ENCODE results near the gene COG2.
"Not testable (repeated sequence)": the region's sequence is repeated elsewhere in the genome, so short reads cannot be mapped to it uniquely, and the experiment has no call there.

Gene COG2, protein sequence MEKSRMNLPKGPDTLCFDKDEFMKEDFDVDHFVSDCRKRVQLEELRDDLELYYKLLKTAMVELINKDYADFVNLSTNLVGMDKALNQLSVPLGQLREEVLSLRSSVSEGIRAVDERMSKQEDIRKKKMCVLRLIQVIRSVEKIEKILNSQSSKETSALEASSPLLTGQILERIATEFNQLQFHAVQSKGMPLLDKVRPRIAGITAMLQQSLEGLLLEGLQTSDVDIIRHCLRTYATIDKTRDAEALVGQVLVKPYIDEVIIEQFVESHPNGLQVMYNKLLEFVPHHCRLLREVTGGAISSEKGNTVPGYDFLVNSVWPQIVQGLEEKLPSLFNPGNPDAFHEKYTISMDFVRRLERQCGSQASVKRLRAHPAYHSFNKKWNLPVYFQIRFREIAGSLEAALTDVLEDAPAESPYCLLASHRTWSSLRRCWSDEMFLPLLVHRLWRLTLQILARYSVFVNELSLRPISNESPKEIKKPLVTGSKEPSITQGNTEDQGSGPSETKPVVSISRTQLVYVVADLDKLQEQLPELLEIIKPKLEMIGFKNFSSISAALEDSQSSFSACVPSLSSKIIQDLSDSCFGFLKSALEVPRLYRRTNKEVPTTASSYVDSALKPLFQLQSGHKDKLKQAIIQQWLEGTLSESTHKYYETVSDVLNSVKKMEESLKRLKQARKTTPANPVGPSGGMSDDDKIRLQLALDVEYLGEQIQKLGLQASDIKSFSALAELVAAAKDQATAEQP

DNA sequence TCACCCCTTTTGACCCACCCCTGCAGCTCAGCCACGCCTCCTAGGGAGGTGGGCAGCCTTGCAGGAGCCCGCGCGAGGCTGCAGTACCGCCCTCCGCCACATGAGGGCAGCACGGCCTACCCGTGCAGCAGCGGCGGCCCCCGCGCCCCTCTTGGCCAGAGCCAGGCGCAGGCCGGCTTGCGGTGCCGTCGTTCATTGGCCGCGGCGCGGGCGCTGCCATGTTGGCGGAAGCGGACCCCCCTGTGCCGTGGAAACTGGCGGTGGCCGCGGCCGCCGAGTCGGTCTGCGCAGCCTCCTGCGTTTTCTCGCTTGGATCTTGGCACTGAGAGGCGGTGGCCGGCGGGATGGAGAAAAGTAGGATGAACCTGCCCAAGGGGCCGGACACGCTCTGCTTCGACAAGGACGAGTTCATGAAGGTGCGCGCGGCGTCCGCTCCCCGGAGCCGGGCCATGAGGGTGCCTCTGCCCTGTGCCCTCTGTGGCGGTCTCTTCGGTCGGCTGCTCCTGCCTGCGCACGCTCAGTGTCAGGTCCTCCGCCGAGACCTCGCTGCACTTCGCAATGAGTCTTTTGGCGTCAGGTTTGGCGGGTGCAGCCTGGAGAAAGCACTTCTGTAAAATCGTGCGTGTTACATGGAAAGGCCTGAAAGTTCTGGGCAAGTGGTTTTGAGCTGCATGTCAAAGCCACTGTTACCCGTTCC, at the start of gene COG2:
TSS of gene COG2 (plus strand) at position 219 of the 697 bp plus-strand sequence. CDS start at position 345, 126 bp downstream.
- Mint-ChIP-seq H3K9me3 (no peaks in the 10 kb centered on the region), H3K36me3 (ENCODE audit: insufficient read depth) (peaks cover 17% of the 10 kb centered on the region), H3K4me1 (peaks cover 39% of the 10 kb centered on the region), H3K27ac (ENCODE audit: low read depth) (peak within 1 kb of the TSS; percentile 94), H3K27me3 (peaks cover 22% of the 10 kb centered on the region), H3K4me3 (peak within 1 kb of the TSS; percentile 96)
- DNase-seq (ENCODE audit: low spot score in 2 of 2) (peak; percentile 90 to 99), ATAC-seq (replicated peaks; ENCODE audit: extremely low read depth, poor library complexity, severe bottlenecking) (peak; percentile 92)

DNA sequence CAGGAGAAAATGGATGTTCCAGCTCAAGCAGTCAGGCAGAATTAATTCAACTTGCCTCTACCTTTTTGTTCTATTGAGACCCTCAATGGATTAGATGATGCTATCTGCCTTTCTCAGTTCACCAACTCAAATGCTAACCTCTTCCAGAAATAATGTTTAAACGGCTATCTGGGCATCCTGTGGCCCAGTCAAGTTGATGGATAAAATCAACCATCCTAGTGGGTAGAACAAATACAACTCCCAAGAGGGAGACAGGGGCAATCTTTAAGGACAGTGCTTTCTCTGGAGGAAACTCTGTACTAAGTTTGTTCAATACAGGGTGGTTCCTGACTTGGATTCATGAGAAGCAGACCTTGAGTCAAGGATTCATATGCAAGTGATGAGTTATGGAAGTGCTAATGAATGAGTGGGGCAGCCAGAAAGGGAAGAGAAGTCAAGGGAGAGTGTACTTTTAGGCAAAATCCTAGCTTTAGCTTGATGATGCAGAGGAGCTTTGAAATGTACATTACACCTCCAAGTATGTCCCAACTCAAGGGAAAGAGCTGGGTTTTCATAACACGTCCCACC, 49.4 kb upstream of the COG2 start:
- DNase-seq (ENCODE audit: low spot score in 2 of 2) (no peak), ATAC-seq (replicated peaks; ENCODE audit: extremely low read depth, poor library complexity, severe bottlenecking) (no peak)
- Mint-ChIP-seq H3K4me3 (no peak overlapping the region), H3K27me3 (peaks cover 60% of the 10 kb centered on the region), H3K27ac (ENCODE audit: low read depth) (no peak overlapping the region), H3K36me3 (ENCODE audit: insufficient read depth) (no peaks in the 10 kb centered on the region), H3K9me3 (no peaks in the 10 kb centered on the region), H3K4me1 (no peaks in the 10 kb centered on the region)

DNA sequence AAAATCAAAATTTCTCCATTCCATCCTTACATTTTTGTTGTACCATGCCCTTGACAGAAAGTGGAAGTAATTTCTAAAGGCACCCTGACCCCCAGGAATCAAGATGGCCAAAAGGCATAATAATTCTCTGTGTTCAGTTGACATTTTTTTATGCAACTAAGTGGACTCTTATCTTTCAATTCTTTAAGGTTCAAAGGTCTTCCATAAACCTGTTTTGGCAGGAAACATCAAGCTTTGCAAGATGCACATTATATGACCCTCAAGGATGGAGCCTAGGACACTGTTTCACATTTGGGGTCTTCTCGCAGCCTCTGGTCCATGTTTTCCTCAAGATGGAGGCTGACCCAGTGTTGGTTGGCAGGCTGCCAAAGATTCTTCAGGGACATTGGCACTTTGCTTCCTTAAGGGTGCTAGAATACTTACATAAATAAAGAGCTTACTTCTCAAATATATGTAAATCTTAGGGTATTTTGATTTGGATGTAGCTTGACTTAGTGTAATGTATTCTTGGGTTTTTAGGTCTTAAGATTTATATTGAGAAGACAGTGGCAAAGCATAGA, 48.0 kb upstream of the COG2 start:
- H3K4me3 Mint-ChIP-seq, result no peak overlapping the region
- no peaks in the 10 kb centered on the region for H3K9me3 Mint-ChIP-seq
- no peak for DNase-seq (ENCODE audit: low spot score in 2 of 2)
- no peaks in the 10 kb centered on the region for H3K36me3 Mint-ChIP-seq (ENCODE audit: insufficient read depth)
- ATAC-seq (replicated peaks; ENCODE audit: extremely low read depth, poor library complexity, severe bottlenecking), result no peak
- no peaks in the 10 kb centered on the region for H3K4me1 Mint-ChIP-seq
- peaks cover 63% of the 10 kb centered on the region for H3K27me3 Mint-ChIP-seq
- no peak overlapping the region for H3K27ac Mint-ChIP-seq (ENCODE audit: low read depth)

DNA sequence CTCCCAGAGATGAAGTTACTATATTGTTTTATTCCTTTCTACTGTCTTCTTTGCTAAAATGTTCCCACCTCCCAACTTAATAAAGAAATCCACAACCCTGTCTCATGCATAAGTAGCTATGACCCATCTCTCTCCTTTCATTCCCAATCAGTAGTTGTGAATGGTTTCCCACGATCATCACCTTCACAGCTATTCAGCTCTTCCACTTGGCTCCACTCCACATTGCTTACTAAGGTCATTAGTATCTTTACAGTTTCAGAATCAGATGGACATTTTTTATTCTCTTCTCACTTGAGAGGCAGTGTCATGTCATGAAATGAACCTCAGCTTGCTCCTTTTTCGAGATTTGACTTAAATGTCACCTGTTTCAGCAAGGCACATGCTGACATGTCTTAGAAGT, 47.1 kb upstream of the COG2 start:
- no peak for DNase-seq (ENCODE audit: low spot score in 2 of 2)
- ATAC-seq (replicated peaks; ENCODE audit: extremely low read depth, poor library complexity, severe bottlenecking), result no peak
- Mint-ChIP-seq H3K27me3 (peaks cover 59% of the 10 kb centered on the region), H3K9me3 (no peaks in the 10 kb centered on the region), H3K4me3 (no peak overlapping the region), H3K36me3 (ENCODE audit: insufficient read depth) (no peaks in the 10 kb centered on the region), H3K4me1 (no peaks in the 10 kb centered on the region), H3K27ac (ENCODE audit: low read depth) (no peak overlapping the region)

DNA sequence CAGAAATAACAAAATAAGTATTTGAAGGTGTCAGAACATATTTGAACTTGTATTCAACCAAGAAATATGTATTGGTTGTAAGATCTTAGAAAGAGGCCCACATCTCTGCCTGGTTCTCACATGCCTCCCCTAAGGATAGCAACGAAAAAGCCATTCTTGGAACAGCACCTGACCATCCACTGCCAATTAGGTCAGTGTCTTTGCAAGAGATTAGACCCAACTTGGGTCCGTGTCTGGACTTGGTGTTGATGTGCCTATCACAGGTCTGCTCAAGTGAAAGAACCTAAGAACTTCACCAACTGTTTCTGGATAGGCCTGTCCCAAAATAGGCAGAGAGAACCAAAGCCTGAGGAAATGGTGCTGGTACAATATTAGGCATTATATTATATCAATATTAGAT, 46.0 kb upstream of the COG2 start:
- Mint-ChIP-seq H3K36me3 (ENCODE audit: insufficient read depth) (no peaks in the 10 kb centered on the region), H3K27me3 (peaks cover 58% of the 10 kb centered on the region), H3K4me1 (no peaks in the 10 kb centered on the region), H3K9me3 (no peaks in the 10 kb centered on the region), H3K4me3 (no peak overlapping the region), H3K27ac (ENCODE audit: low read depth) (no peak overlapping the region)
- no peak for ATAC-seq (replicated peaks; ENCODE audit: extremely low read depth, poor library complexity, severe bottlenecking)
- no peak for DNase-seq (ENCODE audit: low spot score in 2 of 2)

DNA sequence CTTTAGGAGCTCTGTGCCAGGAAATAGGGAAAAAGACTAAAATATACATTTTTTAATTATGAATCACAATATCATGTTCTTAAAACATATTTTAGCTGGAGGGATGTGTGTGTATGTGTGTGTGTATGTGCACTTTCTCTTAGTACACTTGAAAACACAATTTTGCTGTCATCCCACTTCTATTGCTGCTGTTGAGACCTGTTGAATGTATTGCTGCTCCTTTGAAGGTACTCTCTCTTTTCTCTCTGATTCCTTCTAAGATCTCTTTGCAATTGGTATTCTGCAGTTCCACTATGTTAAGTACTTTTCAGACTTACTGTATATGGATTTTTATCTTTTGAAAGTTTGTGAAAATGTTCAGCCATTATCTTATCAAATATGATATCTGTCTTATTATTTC, 43.5 kb upstream of the COG2 start:
- H3K36me3 Mint-ChIP-seq (ENCODE audit: insufficient read depth), result no peaks in the 10 kb centered on the region
- DNase-seq (ENCODE audit: low spot score in 2 of 2) (no peak), ATAC-seq (replicated peaks; ENCODE audit: extremely low read depth, poor library complexity, severe bottlenecking) (no peak)
- no peak overlapping the region for H3K27ac Mint-ChIP-seq (ENCODE audit: low read depth)
- H3K27me3 Mint-ChIP-seq, result peaks cover 54% of the 10 kb centered on the region
- no peak overlapping the region for H3K4me3 Mint-ChIP-seq
- no peaks in the 10 kb centered on the region for H3K4me1 Mint-ChIP-seq
- no peaks in the 10 kb centered on the region for H3K9me3 Mint-ChIP-seq

DNA sequence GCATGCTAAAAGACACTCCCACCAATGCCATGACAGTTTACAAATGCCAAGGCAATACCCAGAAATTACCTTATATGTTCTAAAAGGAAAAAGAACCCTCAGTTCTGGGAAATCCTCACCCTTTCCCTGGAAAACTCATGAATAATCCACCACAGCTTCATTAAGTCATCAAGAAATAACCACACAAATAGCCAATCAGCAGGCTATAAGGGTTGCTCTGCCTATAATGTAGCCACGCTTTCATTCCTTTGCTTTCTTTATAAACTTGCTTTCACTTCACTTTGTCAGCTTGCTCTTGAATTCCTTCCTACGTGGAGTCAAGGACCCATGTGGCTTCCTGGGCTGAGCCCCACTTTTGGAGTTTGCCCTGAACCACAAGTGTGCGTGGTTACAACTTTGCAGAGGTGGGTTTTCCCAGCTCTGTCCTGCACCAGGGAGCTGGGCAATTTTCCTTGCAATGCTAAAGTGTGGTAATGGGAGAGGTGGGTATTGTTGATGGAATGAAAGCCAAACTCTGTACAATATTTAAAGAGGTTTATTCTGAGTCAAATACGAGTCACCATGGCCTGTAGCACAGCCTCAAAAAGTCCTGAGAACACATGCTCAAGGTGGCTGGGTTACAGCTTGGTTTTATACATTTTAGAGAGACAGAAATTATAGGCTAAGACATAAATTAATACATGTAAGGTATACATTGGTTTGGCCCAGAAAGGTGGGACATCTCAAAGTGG, 42.2 kb upstream of the COG2 start:
- DNase-seq (ENCODE audit: low spot score in 2 of 2), result no peak

DNA sequence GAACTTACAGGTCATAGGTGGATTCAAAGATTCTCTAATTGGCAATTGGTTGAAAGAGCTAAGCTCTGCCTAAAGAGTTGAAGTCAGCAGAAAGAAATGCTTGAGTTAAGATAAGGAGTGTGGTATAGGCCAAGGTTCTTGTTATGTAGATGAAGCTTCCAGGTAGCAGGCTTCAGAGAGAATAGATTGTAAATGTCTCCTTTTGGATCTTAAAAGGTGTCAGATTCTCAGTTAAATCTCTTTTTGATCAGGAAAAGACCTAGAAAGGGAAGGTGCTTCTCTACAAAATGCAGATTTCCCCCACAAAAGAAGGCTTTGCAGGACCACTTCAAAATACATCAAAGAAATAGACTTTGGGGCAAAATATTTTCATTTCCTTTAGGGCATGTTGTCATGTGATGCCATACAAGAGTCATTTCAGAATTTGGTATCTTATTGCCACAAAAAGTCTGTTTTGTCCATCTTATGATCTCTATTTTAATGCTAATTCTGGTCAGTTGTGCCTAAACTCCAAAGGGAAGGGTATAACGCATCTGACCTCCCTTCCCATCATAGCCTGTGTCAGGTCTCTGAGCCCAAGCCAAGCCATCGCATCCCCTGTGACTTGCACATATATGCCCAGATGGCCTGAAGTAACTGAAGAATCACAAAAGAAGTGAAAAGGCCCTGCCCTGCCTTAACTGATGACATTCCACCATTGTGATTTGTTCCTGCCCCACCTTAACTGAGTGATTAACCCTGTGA, 41.5 kb upstream of the COG2 start:
- not testable (repeated sequence) for H3K27ac Mint-ChIP-seq (ENCODE audit: low read depth); ATAC-seq (replicated peaks; ENCODE audit: extremely low read depth, poor library complexity, severe bottlenecking); DNase-seq (ENCODE audit: low spot score in 2 of 2); H3K4me1 Mint-ChIP-seq; H3K4me3 Mint-ChIP-seq; H3K36me3 Mint-ChIP-seq (ENCODE audit: insufficient read depth); H3K9me3 Mint-ChIP-seq
- H3K27me3 Mint-ChIP-seq, result peaks cover 43% of the 10 kb centered on the region

More for the DNA sequence above, 42.2 kb upstream of the COG2 start:
- H3K4me3 Mint-ChIP-seq, result no peak overlapping the region
- no peaks in the 10 kb centered on the region for H3K9me3 Mint-ChIP-seq
- H3K4me1 Mint-ChIP-seq, result no peaks in the 10 kb centered on the region
- no peak overlapping the region for H3K27ac Mint-ChIP-seq (ENCODE audit: low read depth)
- H3K36me3 Mint-ChIP-seq (ENCODE audit: insufficient read depth), result no peaks in the 10 kb centered on the region
- peaks cover 43% of the 10 kb centered on the region for H3K27me3 Mint-ChIP-seq
- ATAC-seq (replicated peaks; ENCODE audit: extremely low read depth, poor library complexity, severe bottlenecking), result no peak

DNA sequence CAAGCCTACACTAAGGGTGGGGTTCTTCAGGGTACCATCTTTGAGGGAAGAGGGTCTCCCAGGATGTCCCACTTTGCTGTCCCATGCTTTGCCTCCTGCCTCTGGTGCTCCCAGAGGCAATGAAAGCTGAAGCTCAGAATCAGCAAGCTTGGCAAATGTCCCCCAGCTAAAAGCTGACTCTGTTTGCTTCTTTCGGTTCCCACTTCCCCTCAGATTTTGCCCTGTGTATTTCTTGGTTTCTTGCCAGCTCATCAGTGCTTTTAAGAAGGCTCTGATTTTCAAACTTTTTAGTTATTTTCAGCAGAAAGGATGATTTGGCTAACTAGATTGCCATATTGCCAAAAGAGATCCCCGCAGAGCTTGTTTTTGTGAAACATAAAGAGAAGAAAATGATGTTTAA, 33.1 kb upstream of the COG2 start:
- Mint-ChIP-seq H3K9me3 (no peaks in the 10 kb centered on the region), H3K4me3 (no peak overlapping the region), H3K36me3 (ENCODE audit: insufficient read depth) (no peaks in the 10 kb centered on the region), H3K27ac (ENCODE audit: low read depth) (no peak overlapping the region), H3K27me3 (peaks cover 26% of the 10 kb centered on the region), H3K4me1 (no peaks in the 10 kb centered on the region)
- ATAC-seq (replicated peaks; ENCODE audit: extremely low read depth, poor library complexity, severe bottlenecking), result no peak
- DNase-seq (ENCODE audit: low spot score in 2 of 2), result no peak

DNA sequence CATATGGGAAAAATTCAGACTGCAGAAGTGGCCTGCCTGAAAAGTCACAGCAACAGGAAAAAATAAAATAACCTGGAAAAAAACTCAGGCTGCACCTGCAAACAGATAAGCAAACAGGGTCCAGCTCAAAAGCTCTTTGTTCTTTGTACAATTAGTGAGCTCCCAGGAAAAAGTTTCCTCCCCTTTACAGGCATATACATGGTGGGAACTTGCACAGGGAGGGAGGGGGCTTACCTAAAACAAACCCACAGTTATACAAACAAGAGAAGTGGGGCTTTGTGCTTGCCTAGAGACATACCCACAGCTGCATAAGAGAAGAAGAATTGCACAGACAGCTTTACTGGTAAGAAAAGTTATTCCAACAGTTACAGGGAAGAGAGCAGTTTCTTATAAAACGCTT, 31.7 kb upstream of the COG2 start:
- Mint-ChIP-seq H3K4me3 (no peak overlapping the region), H3K27me3 (peaks cover 31% of the 10 kb centered on the region), H3K4me1 (no peaks in the 10 kb centered on the region), H3K36me3 (ENCODE audit: insufficient read depth) (no peaks in the 10 kb centered on the region), H3K9me3 (no peaks in the 10 kb centered on the region), H3K27ac (ENCODE audit: low read depth) (no peak overlapping the region)
- DNase-seq (ENCODE audit: low spot score in 2 of 2), result no peak
- ATAC-seq (replicated peaks; ENCODE audit: extremely low read depth, poor library complexity, severe bottlenecking), result no peak

DNA sequence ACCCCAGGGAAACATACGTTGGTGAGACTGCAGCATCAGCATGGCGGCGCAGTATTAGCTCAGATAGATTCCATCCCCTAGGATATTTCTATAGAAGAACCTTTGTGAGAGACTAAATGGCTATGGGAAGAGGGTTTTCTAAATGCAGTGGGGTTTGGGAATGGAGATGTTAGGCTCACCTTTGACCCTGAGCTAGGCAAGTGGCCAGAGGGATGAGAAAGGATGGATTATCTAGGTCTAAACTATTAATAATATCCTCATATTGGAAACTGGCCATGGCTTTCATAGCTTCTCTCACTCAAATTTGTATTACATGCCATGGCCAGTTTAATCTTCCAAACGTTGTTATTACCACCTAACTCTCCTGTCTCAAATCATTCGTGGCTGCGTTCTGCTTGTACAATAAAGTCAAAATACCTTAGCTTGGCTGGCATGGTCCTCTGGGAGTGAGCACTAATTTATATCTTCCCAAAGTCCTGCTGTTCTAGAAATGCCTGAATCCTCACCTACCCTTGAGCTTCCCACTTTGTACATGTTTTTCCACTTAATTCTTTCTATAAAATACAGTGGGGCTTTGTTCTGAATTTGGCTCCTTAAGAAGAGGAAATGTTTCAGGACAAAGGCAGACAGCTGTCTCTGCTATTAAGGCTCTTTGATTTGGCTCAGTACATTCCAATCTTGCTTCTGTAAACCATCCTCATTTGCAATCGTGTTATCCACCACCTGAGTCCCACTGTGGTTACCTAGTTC, 31.0 kb upstream of the COG2 start:
- DNase-seq (ENCODE audit: low spot score in 2 of 2) (no peak), ATAC-seq (replicated peaks; ENCODE audit: extremely low read depth, poor library complexity, severe bottlenecking) (no peak)
- Mint-ChIP-seq H3K27me3 (peaks cover 38% of the 10 kb centered on the region), H3K27ac (ENCODE audit: low read depth) (no peak overlapping the region), H3K36me3 (ENCODE audit: insufficient read depth) (no peaks in the 10 kb centered on the region), H3K4me1 (no peaks in the 10 kb centered on the region), H3K9me3 (no peaks in the 10 kb centered on the region), H3K4me3 (no peak overlapping the region)
